Endometrial microvascular endothelial cells (primary cell): Measurements from ENCODE around the gene FAM204A. TPM values are rescaled to one million over a fixed set of nuclear protein-coding genes. Genes with fewer than 3 reads are reported as not detected.

ENCODE experiments used
- in situ Hi-C: cut with HindIII; loops from 2 replicates; pipeline ENCODE4 v1.10.0; 2017; ENCODE audit warnings: low sequenced_read_pairs, low pct_unique_long_range_greater_than_20kb; ENCODE audit errors: inconsistent ontology term
- total RNA-seq: library from RNA; depleted of rRNA; stranded (reverse); fragments of >200 nt; gene quantifications from one replicate; pipeline ENCODE4 v1.2.3, GENCODE V29; 2015; ENCODE audit errors: inconsistent ontology term

Gene FAM204A
- total RNA-seq, 1 donor from 2014 or later, result 26.9 TPM

DNA sequence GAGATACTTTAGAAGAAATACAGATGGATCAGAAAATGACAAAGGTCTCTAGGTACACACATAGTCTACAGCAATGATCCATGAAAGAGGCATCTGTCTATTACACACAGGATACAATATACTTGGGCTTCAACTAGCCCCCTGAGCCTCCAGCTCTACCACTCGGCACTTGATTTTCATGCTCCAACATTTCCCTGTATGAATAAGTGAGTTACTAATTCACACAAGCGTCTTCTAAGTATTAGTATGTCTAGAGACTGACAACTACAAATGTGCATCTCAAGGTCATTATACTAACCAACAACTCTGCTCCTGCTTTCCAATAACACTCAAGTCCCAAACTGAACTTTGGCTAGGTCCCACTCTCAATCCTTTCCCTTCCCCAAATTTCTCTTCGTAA is 8.3 kb downstream of the FAM204A start:
- in situ Hi-C loops, result no loop called here

DNA sequence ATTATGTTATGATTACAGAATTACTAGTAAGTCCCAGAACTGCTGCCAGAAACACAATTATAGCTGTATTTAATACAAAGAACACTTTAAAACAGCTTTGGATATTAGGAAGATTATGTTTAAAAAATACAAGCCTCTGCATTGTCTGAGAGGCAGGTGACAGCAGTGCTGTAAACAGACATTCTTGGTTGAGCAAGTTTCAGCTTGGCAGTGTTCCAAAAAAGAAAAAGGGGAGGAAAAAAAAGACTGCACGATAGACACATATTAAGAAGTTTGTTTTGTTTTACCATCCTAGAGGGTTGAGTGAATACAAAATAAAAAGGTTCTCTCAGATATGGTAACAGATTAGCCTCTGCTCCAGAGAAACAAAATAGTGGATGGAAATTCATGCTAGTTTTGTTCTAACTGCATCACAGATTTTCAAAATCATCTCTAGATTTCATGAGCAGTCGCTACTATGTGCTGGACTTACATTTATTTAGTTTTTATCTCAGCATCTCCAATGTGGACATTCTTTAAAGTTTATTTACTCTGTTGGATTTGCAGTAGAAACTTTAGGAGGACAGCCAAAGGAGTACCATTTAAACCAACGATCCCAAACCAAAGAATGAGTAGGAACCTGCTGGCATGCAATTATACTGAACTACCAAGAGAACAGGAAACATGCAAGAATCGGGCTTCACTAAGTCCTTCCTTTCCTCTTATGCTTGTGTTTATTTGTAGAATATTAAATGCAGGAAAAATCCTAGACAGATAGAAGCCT is 9.0 kb downstream of the FAM204A start:
- in situ Hi-C loops, result no loop called here

DNA sequence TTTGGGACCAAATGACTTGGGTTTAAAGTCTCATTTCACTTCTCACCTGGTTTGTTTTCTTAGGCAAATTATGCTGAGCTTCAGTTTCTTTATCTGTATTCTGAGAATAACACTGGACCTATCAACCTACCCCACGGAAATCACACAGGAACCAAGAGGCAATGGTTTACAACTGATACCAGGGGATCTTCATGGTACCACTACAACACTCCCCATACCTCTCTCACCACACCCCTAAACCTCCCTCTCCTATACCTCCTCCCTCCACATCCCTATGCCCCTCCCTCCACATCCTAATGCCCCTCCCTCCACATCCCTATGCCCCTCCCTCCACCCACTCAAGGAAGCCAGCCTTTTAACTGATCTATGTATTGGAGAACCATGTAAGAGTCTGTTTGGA is 9.9 kb downstream of the FAM204A start:
- in situ Hi-C loops, result no loop called here

DNA sequence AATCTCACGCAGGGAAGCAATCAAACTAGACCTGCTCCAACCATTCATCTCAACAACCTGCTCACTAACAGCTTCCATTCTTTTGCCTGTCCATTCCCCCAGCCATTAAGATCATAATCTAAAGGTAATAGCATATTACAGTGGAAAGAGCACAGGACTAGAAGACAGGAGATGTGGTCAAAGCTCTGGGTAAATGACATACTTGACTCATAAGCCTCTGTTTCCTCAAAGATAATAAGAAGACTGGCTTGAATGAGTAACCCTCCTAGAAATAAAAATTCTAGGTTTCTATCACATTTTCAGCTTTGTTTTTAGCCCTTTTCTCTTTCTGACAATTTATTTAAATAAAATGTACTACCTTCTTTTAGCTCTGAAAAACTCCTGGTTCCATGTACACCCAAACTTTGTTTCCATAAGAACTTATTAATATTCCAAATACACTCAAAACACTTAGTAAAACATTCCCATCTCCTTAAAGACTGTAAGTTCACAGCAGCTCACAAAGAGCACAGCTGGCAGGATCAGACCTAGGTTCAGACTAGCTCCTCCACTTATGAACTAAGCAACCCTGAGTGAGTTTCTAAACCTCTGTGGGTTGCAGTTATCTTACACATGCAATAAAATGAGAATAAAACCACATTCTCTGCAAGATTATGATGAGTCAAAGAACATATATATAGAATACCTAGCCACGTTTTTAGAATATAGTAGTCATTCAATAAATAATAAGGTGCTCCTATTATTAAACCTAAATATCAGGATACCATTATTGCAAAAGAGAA is 11.6 kb downstream of the FAM204A start:
- in situ Hi-C loops, result no loop called here

DNA sequence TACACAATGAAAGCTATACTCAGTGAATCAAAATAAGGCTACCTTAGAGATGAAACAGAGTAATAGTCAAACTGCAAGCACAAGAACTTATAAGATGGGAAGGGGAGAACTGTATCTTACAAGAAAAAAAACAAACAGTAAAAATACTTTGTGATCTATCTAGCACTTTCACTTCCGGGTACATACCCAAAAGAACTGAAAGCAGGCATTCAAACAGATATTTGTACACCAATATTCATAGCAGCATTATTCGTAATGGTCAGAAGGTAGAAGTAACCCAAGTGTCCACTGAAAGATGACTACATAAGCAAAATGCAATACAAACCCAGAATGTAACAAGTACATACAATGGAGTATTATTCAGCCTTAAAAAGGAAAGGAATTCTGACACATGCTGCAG is 18.0 kb downstream of the FAM204A start:
- in situ Hi-C loops, result no loop called here

DNA sequence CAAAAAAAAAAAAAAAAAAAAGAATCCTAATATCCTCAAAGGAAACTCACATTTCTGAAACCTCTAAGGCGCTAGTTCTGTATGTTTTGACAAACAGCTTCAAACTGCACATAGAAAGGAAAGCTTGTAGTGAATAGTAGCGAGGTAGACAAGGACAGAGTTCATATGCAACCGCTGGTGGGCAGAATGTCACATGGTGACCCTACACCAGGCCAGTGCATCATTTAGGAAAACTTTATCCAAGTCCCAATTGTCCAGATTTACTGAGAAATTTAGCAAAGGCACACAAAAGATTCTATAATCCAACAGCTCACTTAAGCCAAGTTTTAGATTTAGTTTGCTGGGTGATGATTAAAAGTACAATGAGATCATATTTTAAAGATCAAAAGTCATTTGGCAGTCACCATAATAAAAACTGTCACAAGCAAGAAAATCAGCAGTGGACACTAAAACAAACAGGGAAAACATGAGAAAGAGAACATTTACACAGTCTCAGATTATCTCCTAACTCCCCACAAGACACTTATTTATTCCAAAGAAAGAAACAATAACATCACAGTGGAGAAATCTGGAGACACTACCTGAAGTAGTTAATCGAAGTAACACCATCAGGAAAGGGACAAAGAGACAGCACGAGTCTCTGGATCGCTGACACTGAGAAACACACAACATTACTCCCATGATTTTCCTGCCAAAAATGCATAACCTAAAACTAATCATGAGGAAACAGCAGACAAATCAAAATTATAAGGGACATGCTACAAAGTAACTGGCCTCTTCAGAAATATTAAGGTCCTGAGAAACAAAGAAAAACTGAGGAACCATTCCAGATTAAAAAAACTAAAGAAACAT is 20.2 kb downstream of the FAM204A start:
- in situ Hi-C loops, result no loop called here

DNA sequence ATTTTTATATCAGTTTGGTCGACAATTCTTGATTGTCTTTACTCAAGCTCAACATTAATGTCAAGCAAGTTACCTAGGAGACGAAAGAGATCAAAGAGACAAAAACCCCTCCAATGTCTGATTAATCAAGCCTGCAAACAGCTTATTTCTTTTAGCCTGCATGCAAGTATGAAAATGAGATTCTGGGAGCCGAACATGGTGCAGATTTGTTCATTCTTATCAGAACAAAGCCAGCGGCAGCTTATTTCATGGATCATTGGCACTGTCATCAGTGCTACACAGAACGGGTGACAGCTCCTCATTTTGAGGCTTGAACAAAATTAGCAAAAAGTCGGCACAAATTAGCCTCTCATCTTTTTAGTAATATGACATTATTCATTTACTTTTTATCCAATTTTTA is 26.5 kb downstream of the FAM204A start:
- in situ Hi-C loops, result no loop called here

DNA sequence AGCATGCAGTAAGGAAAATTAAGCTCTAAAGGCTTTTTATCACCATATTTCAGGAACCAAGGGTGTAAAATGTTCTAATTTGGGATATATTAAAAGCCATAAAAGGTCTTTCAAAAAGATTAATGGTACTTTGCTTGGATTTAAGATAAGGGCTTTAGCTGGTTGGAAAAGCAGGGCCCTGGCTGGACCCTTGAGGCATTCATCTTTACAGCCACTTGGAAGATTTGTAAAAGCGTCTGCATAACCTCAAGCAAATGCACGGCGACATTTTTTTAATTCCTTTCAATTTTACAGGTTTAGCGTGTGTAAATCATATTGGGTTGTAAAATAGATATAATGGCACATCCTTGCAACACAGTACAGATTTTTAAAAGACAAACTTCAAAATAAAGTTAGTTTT is 27.2 kb downstream of the FAM204A start:
- in situ Hi-C loops, result no loop called here

DNA sequence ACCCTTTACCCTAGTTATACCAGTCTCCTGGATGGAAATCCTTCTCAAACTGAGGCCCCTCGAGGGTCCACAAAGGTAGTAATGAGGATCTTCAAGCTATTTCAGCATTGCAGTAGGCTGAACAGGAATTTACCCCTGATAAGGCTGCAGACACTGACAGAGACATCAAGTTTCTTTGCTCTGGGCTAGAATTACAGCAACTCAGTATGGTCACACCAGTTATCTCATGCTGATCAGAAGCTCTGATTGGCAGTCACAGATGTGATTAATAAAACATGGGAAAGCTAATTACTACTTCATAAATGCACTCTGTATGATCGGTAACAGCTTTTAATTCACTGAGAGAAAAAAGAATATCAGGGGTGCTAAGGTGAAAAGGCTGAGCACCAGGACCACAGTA is 30.6 kb downstream of the FAM204A start:
- in situ Hi-C loops, result no loop called here

DNA sequence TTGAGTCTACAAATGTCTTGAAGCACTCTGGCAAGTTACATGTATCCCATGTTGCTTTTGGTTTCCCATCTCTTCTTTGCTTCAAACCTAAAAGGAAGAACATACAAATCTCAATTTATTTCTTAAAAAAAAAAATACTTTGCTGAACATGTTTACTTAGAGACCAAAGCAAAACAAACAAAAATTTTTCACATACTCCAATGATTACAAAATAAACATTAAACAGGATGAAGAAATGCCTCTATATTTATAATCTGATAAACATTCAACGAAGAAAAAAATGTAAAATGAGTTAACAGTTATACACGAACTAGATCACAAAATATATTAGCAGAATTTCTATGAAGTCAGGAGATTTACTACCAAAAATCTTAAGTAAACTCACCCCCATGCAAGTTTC is 31.3 kb downstream of the FAM204A start:
- in situ Hi-C loops, result no loop called here

DNA sequence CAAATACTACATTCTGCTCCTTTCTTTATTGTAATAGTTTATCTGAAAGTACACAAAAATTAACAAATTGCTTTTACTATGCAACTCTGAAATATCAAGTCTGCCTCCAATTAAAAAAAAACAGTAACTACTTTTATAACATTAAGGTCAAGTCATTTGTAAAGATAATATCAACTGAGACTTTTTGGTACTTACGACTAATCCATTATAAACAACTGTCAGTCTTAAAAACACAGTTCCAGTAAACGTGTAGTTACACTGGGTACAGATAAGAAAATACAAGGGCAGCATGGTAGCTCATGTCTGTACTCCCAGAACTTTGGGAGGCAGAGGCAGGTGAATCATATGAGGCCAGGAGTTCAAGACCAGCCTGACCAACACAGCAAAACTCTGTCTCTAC is 32.2 kb downstream of the FAM204A start:
- in situ Hi-C loops, result no loop called here

DNA sequence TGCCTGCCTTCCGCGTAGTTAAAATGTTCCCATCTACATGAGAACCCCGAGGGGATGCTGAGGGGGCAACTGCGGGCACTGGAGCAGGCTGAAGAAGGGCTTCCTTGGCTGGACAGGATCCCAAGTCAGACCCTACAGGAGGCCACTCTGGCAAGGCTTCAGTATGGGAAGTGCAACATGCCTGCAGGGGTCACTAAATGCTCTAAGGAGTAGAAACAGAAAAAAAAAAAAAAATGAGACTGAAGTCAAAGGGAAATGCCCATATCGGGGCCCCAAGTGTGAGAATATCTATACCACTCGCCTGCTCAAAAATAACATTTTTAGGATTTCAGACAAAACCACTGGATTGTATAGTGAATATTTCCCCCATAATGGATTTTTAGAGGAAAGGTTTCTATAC is 33.5 kb downstream of the FAM204A start:
- in situ Hi-C loops, result no loop called here

DNA sequence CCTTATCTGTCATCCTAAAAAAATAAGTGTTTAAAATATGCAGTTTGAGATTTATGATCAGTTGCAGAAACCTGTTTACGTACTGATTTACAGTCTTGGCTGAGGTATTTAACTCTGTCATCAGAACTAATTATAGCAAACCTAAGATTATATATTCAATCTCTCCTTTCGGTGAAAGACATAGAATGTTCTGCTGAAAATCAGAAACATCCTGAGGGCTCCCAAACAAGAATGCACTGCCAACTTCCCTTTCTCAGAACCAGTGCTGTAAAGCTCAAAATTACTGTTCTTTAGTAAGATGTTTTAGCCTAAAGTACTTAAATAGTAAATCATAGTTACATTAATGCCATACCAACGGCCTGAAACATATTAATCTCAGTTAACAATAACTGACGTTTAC is 34.3 kb downstream of the FAM204A start:
- in situ Hi-C loops, result no loop called here

DNA sequence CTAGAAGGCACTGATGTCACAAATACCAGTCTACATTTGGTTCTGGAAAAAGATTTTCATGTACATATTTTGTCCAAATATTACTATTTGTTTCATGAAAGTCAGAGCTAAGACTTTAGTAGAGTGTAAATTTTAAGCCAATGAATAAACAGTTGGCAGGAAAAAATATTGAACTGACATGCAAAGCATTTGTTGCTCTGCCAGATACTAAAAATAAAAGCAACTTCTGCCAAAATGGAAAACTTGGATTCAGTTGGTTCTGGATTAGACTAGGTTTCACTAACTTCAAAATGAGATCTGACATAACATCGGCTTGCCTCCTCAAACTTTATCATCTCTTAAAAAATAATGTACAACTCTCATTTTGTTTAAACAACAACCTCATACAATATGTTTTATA is 34.9 kb downstream of the FAM204A start:
- in situ Hi-C loops, result no loop called here

DNA sequence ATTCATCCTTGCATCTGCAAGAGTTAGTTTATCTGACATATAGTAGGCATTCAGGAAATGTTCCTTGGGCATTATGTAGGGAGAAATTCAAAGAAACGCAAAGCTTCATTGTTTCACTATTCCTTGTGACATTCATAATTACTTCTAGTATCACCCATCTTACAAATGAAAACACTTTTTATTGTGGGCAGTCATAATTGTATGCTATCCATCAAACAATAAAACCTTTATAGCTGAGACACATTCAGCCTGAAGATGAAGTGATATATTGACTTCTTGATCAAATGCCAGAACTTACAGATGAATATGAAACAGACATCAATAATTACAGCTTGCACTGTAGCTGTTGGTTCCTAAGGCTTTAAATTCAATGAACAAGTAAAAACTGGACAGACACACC is 36.4 kb downstream of the FAM204A start:
- in situ Hi-C loops, result no loop called here

DNA sequence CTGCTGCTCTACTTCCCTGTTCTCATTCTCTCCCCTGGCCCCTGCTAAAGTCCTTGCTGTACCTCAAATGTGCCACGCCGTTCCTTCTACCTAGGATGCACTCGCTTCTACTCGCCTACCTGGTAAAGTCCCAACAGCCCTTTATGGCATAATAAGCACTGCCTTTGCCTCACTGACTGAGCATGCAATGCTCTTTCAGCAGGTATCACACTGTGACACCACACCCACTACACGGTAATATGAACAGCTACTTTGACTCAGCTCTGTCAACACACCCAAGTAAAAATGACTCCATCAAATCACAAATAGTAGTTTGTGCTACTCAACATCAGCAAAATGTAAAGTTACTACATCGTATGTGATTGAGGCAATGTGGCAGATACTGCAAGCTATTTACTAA is 37.6 kb downstream of the FAM204A start:
- in situ Hi-C loops, result no loop called here

DNA sequence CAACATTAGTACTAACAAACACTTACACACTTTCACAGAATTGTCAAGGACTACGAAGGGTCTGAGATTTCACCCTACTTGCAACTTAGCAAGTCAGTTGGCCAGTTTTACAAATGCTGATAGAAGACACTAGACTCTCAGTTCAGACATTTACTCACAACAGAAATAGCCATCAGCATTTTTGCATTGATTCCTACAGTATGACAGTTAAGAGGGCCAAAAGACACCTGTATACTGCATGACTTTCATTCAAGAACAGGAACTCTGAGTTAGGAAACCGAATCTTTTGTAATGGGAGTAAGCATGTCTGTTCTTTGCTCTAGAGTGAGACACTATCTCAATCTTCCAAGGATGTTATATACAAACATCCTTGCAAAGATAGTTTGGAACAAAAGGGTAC is 40.9 kb downstream of the FAM204A start:
- in situ Hi-C loops, result no loop called here

DNA sequence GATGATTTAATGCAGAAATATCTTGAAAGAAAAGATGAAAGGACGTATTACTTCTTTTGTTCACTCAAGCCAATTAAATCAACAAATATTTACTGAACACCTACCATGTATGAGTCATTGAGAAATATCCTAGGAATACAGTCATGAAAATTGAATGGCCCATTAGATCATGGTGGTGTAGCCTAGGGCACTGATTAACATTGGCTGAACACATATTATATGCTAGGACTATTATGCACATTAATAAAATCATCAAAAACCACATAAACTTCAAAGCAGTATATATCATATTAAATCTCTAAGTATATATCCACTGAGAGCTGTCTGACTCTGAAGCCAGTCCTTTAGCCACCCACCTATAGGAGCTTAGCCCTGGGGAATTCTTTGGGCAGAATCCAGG is 41.8 kb downstream of the FAM204A start:
- in situ Hi-C loops, result no loop called here

DNA sequence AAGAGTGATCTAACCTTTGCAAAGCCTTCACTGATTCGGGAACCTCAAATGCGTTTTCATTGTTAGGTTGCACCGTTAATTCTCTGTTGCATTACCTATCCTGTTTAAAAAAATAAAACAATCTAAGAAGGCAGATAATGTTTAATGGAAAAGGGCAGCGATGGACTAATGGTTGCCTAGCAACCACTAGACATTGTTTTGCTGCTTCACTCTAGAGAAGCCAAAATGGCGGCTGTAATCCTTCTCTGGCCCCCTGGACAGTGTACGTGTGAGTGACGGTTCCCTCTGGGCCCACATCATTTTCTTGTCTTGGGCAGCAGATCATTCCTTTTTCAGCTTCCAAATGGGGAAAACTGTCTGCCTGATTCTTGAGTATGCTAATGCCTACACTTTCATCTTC is 43.3 kb downstream of the FAM204A start:
- in situ Hi-C loops, result no loop called here

DNA sequence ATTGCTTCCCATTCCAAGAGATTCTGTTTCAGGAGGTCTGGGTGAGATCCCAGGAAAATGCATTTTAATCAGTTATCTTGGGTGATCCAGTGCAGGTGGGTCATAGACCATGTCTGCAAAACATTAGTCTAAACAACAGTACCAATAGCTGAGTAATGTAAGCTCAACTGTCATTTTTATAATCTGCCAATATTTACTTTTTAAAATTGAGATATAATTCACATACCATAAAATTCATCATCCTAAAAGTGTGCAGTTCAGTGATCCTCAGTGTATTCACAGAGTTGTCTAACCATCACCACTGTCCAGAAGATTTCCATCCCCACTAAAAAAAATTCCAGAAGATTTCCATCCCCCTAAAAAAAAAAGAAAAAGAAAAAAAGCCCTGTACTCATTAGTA is 51.0 kb downstream of the FAM204A start:
- in situ Hi-C loops, result no loop called here
